Fibroblast of lung (primary cell): ENCODE data around the gene GLOD5.

Experiments
- CTCF ChIP-seq, 2 donors: IDR thresholded peaks in 1 of 2; conservative IDR thresholded peaks in 1 of 2; 1 replicate in 1 of 2; 2 replicates in 1 of 2; pipeline ENCODE4 v1.5.1; 2011 to 2012; ENCODE audit warnings: low read length in 2 of 2, control low read depth in 1 of 2, inconsistent platforms in 1 of 2, low read depth in 1 of 2, mild to moderate bottlenecking in 1 of 2
- EZH2 ChIP-seq: IDR thresholded peaks from 2 replicates; pipeline ENCODE4 v1.5.1; 2012; ENCODE audit warnings: low read length, control low read depth, mild to moderate bottlenecking; ENCODE audit errors: missing control alignments

GRCh38 chrX:48721916-48722315, 39.6 kb upstream of the GLOD5 start:
- TF ChIP-seq EZH2 (no peak), CTCF (conservative IDR thresholded peaks at IDR 0.05 in 1 of 2, IDR thresholded peaks at IDR 0.05 in 1 of 2; ENCODE audit: low read depth in 1 of 2, low read length in 2 of 2) (no peak)
